ENCODE data around the gene LYRM1. TPM values are rescaled to one million over a fixed set of nuclear protein-coding genes. Genes with fewer than 3 reads are reported as not detected.
A peak's percentile ranks its signal among the peaks of the same experiment; 100 is the strongest.
"Not testable (repeated sequence)": the region's sequence is repeated elsewhere in the genome, so short reads cannot be mapped to it uniquely, and the experiment has no call there.

The LYRM1 gene
- total and polyA plus RNA-seq, 10 of the 15 experiments (the other 5 are each of a cell fraction or from before 2014, with no cell fraction given), result 18.4 to 54.4 (median 38.0) TPM

DNA sequence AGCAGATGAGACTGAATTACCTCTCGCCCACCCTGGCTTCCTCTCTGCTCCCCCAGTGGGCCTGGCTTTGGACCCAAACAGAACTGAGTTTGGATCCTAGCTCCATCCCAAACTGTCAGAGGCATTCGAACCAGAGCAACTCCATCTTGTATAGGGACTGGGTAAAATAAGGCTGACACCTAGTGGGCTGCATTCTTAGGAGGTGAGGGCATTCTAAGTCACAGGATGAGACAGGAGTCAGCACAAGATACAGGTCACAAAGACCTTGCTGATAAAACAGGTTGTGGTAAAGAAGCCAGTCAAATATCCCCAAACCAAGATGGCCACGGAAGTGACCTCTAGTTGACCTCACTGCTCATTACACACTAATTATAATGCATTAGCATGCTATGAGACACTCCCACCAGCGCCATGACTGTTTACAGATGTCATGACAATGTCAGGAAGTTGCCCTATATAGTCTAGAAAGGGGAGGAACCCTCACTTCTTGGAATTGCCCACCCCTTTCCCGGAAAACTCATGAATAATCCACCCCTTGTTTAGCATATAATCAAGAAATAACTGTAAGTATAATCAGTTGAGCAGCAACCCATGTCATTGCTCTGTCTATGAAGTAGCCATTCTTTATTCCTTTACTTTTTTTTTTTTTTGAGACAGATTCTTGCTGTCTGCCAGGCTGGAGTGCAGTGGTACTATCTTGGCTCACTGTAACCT, 44.4 kb downstream of the LYRM1 start (continued):
- TF ChIP-seq EED (IDR thresholded peaks at IDR 0.05; ENCODE audit: low read depth) (no peak), NFIC (IDR thresholded peaks at IDR 0.05; ENCODE audit: low read depth, low read length) (no peak), NR2F1 (conservative IDR thresholded peaks at IDR 0.05) (0 out of 2 replicates have a peak, but pooled peaks have one; percentile 20), SMC3 (IDR thresholded peaks at IDR 0.05; ENCODE audit: borderline replicate concordance, low read length) (peak; percentile 28; the same call in 1 of the 2 replicates)

- ATAC-seq; H3K4me3 ChIP-seq; H3K27ac ChIP-seq (ENCODE audit: control insufficient read depth, insufficient read depth); H3K36me3 ChIP-seq (ENCODE audit: control insufficient read depth in 2 of 2, insufficient read depth in 2 of 2, low read length in 1 of 2); FAIRE-seq; H3K9me3 ChIP-seq (replicated peaks; ENCODE audit: control insufficient read depth, insufficient read depth, low read length); H2AFZ ChIP-seq (ENCODE audit: control insufficient read depth, low read depth, low read length); H3K27me3 ChIP-seq (replicated peaks in 1 of 2; ENCODE audit: control insufficient read depth in 2 of 2, insufficient read depth in 2 of 2, low read length in 1 of 2); H3K79me2 ChIP-seq (ENCODE audit: control insufficient read depth, insufficient read depth, low read length); POLR2A ChIA-PET; H4K20me1 ChIP-seq (ENCODE audit: control insufficient read depth, insufficient read depth); BruUV-seq (replicated peaks); H3K4me2 ChIP-seq (ENCODE audit: control insufficient read depth, insufficient read depth); DNase-seq (ENCODE audit: low read depth, low spot score); H3K9ac ChIP-seq (ENCODE audit: control insufficient read depth, insufficient read depth, low read length): not testable (repeated sequence)
- RAD21 ChIA-PET (ENCODE audit: unreplicated experiment), result interaction anchor here (2.2 kb wide), 1 partner anchor 95 kb away, joined by 14 read pairs; no protein-coding TSS in a partner anchor
- 82% methylated on average over 11 of the region's 11 CpGs for WGBS (ENCODE audit: insufficient coverage, insufficient replicate concordance, low lambda C conversion rate, missing lambda C conversion rate)
- CTCF ChIA-PET, result interaction anchor here (4.1 kb wide), 1 partner anchor 96 kb away, joined by 47 read pairs; no protein-coding TSS in a partner anchor
- in situ Hi-C loops (cut with MboI) (loop anchor here (5.0 kb wide), 1 partner anchor 48 kb away; no protein-coding TSS in a partner anchor), intact Hi-C loops (cut with micrococcal nuclease; ENCODE audit: unreplicated experiment) (loop anchor here (10.0 kb wide), 1 partner anchor 91 kb away; no protein-coding TSS in a partner anchor)
- H3K4me1 ChIP-seq (ENCODE audit: control insufficient read depth, insufficient read depth, low read length), result peaks cover 17% of the 10 kb centered on the region
- SMC1A ChIA-PET (ENCODE audit: uncharacterized antibody, unreplicated experiment), result interaction anchor here (2.7 kb wide), 1 partner anchor 94 kb away, joined by 20 read pairs; no protein-coding TSS in a partner anchor
Measured at GRCh38 chr16:20945575-20945875, 45.0 kb downstream of the LYRM1 start.

Data from GM12878 (cell line).